ENCODE data around the gene SIPA1.
A peak's percentile ranks its signal among the peaks of the same experiment; 100 is the strongest.

SIPA1 gene

GRCh38 chr11:65615950-65616574 is 21.8 kb upstream of the SIPA1 start:
- ChIA-PET CTCF (no interaction called here), POLR2A (interaction anchor here (1.0 to 2.5 kb wide), 15 partner anchors 10 to 244 kb away, joined by 3 to 19 read pairs (median 6); partner anchors contain the start of genes FAM89B, KAT5, KCNK7 and MUS81)
- DNase-seq (ENCODE audit: extremely low spot score), result peak; percentile 67
- TF ChIP-seq ARNT (IDR thresholded peaks at IDR 0.05) (no peak), SP1 (IDR thresholded peaks at IDR 0.05) (no peak), ELF4 (IDR thresholded peaks at IDR 0.05) (no peak)
- TF ChIP-seq, protein P1, sequence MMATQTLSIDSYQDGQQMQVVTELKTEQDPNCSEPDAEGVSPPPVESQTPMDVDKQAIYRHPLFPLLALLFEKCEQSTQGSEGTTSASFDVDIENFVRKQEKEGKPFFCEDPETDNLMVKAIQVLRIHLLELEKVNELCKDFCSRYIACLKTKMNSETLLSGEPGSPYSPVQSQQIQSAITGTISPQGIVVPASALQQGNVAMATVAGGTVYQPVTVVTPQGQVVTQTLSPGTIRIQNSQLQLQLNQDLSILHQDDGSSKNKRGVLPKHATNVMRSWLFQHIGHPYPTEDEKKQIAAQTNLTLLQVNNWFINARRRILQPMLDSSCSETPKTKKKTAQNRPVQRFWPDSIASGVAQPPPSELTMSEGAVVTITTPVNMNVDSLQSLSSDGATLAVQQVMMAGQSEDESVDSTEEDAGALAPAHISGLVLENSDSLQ (IDR thresholded peaks at IDR 0.05), result no peak

DNA sequence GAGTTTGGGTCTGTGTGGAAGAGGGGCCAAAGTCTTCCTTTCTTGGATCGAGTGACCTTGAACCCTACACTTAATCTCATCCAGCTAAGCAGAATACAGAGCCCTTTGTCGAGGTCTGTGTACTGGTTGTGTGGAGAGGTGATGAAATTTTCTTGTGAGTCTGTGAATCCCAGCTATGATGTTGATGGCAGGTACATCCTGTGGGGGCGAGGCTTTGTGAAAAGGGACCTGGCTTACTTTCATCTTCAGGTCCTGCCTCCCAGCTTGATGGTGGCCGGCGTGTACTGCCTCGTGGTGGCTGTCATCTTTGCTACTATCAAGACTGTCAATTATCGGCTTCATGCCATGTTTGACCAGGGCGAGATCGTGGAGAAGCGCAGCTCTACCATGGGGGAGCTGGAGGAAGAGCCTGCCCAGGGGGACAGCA is 21.3 kb upstream of the SIPA1 start:
- ChIA-PET CTCF (interaction anchor here (1.3 kb wide), 1 partner anchor 9 kb away, joined by 6 read pairs; no protein-coding TSS in a partner anchor), POLR2A (interaction anchor here (1.3 to 2.4 kb wide), 2 partner anchors 16 to 21 kb away, joined by 5 to 6 read pairs; partner anchors contain the start of gene SIPA1)
- DNase-seq (ENCODE audit: extremely low spot score), result no peak
- TF ChIP-seq CTBP1 (IDR thresholded peaks at IDR 0.05; ENCODE audit: borderline replicate concordance), result no peak
- no peak for TF ChIP-seq LEF1 (IDR thresholded peaks at IDR 0.05; ENCODE audit: borderline replicate concordance)
- TF ChIP-seq, protein P1 (IDR thresholded peaks at IDR 0.05), result no peak
- TF ChIP-seq ARNT (IDR thresholded peaks at IDR 0.05), result no peak
- TF ChIP-seq SUZ12 (IDR thresholded peaks at IDR 0.05), result no peak
- TF ChIP-seq HDGF (IDR thresholded peaks at IDR 0.05; ENCODE audit: borderline replicate concordance), result no peak
- TF ChIP-seq ZNF384 (IDR thresholded peaks at IDR 0.05), result no peak

GRCh38 chr11:65617136-65617850 is 20.6 kb upstream of the SIPA1 start:
- no peak for DNase-seq (ENCODE audit: extremely low spot score)
- ChIA-PET POLR2A (interaction anchor here (0.8 to 2.4 kb wide), 4 partner anchors 16 to 47 kb away, joined by 3 to 6 read pairs (median 4); partner anchors contain the start of genes SIPA1 and ZNRD2), CTCF (interaction anchor here (1.3 kb wide), 1 partner anchor 9 kb away, joined by 6 read pairs; no protein-coding TSS in a partner anchor)
- TF ChIP-seq CTBP1 (IDR thresholded peaks at IDR 0.05; ENCODE audit: borderline replicate concordance), result no peak
- TF ChIP-seq FOXM1 (IDR thresholded peaks at IDR 0.05; ENCODE audit: borderline replicate concordance), result no peak
- TF ChIP-seq ARNT (IDR thresholded peaks at IDR 0.05), result no peak
- no peak for TF ChIP-seq HDGF (IDR thresholded peaks at IDR 0.05; ENCODE audit: borderline replicate concordance)
- no peak for TF ChIP-seq ZNF384 (IDR thresholded peaks at IDR 0.05)
- TF ChIP-seq NFRKB (IDR thresholded peaks at IDR 0.05), result no peak
- no peak for TF ChIP-seq FOXK2 (IDR thresholded peaks at IDR 0.05)
- TF ChIP-seq FOXA1 (IDR thresholded peaks at IDR 0.05), result no peak
- no peak for TF ChIP-seq LEF1 (IDR thresholded peaks at IDR 0.05; ENCODE audit: borderline replicate concordance)
- TF ChIP-seq SUZ12 (IDR thresholded peaks at IDR 0.05), result no peak
- no peak for TF ChIP-seq BHLHE40 (IDR thresholded peaks at IDR 0.05; ENCODE audit: borderline replicate concordance)
- TF ChIP-seq, protein P1 (IDR thresholded peaks at IDR 0.05), result no peak
- TF ChIP-seq L3MBTL2 (conservative IDR thresholded peaks at IDR 0.05), result no peak
- TF ChIP-seq TARDBP (IDR thresholded peaks at IDR 0.05), result no peak
- no peak for TF ChIP-seq SP1 (IDR thresholded peaks at IDR 0.05)
- TF ChIP-seq ELF4 (IDR thresholded peaks at IDR 0.05), result no peak

DNA sequence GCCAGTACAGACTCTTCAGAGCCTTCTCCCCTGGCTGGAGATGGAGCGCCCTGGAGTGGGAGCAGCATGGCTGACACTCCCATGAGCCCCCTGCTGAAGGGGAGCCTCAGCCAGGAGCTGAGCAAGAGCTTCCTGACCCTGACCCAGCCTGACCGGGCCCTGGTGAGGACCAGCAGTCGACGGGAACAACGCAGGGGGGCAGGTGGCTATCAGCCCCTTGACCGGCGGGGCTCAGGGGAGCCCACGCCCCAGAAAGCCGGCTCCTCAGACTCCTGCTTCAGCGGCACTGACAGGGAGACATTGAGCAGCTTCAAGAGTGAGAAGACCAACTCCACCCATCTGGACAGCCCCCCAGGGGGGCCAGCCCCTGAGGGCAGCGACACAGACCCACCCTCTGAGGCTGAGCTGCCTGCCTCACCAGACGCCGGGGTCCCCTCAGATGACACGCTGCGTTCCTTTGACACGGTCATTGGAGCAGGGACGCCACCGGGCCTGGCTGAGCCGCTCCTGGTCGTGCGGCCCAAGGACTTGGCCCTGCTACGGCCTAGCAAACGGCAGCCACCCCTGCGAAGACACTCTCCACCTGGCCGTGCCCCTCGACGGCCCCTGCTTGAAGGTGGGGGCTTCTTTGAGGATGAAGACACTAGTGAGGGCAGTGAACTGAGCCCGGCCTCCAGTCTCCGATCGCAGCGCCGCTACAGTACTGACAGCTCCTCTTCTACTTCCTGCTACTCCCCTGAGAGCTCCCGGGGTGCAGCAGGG is 19.7 kb upstream of the SIPA1 start:
- DNase-seq (ENCODE audit: extremely low spot score), result no peak
- CTCF ChIA-PET, result interaction anchor here (0.7 to 1.3 kb wide), 2 partner anchors 8 to 20 kb away, joined by 3 to 6 read pairs; partner anchors contain the start of gene SIPA1
- POLR2A ChIA-PET, result interaction anchor here (1.0 to 2.4 kb wide), 4 partner anchors 15 to 48 kb away, joined by 3 to 6 read pairs (median 4); partner anchors contain the start of genes SIPA1 and ZNRD2
- TF ChIP-seq, protein P1 (IDR thresholded peaks at IDR 0.05), result no peak
- no peak for TF ChIP-seq ZNF384 (IDR thresholded peaks at IDR 0.05)
- TF ChIP-seq TARDBP (IDR thresholded peaks at IDR 0.05), result no peak
- no peak for TF ChIP-seq BHLHE40 (IDR thresholded peaks at IDR 0.05; ENCODE audit: borderline replicate concordance)
- no peak for TF ChIP-seq CTBP1 (IDR thresholded peaks at IDR 0.05; ENCODE audit: borderline replicate concordance)
- TF ChIP-seq ELF4 (IDR thresholded peaks at IDR 0.05), result no peak

- TF ChIP-seq ZNF384 (IDR thresholded peaks at IDR 0.05), result no peak
- TF ChIP-seq LEF1 (IDR thresholded peaks at IDR 0.05; ENCODE audit: borderline replicate concordance), result no peak
- TF ChIP-seq FOXA1 (IDR thresholded peaks at IDR 0.05), result no peak
- no peak for TF ChIP-seq SP1 (IDR thresholded peaks at IDR 0.05)
- TF ChIP-seq FOXM1 (IDR thresholded peaks at IDR 0.05; ENCODE audit: borderline replicate concordance), result no peak
- TF ChIP-seq HDGF (IDR thresholded peaks at IDR 0.05; ENCODE audit: borderline replicate concordance), result no peak
- no peak for TF ChIP-seq CTBP1 (IDR thresholded peaks at IDR 0.05; ENCODE audit: borderline replicate concordance)
- TF ChIP-seq FOXK2 (IDR thresholded peaks at IDR 0.05), result no peak
- TF ChIP-seq L3MBTL2 (conservative IDR thresholded peaks at IDR 0.05), result no peak
- no peak for TF ChIP-seq ARNT (IDR thresholded peaks at IDR 0.05)
- no peak for TF ChIP-seq SUZ12 (IDR thresholded peaks at IDR 0.05)
- ChIA-PET CTCF (interaction anchor here (0.7 kb wide), 1 partner anchor 19 kb away, joined by 3 read pairs; the partner anchor contains the start of gene SIPA1), POLR2A (interaction anchor here (1.5 kb wide), 1 partner anchor 19 kb away, joined by 4 read pairs; the partner anchor contains the start of gene SIPA1)
- DNase-seq (ENCODE audit: extremely low spot score), result no peak
Measured at GRCh38 chr11:65618763-65619162, 19.1 kb upstream of the SIPA1 start.

All from HEK293T (cell line).